GM19023 (cell line): ENCODE data around the gene SLC25A27.
A peak's percentile ranks its signal among the peaks of the same experiment; 100 is the strongest.
"Not testable (repeated sequence)": the region's sequence is repeated elsewhere in the genome, so short reads cannot be mapped to it uniquely, and the experiment has no call there.

Source experiments
- ATAC-seq: cut with Tn5 transposase; IDR thresholded peaks from one replicate; pipeline ENCODE4 v1.9.1; 2021; ENCODE audit warnings: mild to moderate bottlenecking, moderate library complexity; ENCODE audit not compliant: unreplicated experiment

Gene SLC25A27, protein sequence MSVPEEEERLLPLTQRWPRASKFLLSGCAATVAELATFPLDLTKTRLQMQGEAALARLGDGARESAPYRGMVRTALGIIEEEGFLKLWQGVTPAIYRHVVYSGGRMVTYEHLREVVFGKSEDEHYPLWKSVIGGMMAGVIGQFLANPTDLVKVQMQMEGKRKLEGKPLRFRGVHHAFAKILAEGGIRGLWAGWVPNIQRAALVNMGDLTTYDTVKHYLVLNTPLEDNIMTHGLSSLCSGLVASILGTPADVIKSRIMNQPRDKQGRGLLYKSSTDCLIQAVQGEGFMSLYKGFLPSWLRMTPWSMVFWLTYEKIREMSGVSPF

DNA sequence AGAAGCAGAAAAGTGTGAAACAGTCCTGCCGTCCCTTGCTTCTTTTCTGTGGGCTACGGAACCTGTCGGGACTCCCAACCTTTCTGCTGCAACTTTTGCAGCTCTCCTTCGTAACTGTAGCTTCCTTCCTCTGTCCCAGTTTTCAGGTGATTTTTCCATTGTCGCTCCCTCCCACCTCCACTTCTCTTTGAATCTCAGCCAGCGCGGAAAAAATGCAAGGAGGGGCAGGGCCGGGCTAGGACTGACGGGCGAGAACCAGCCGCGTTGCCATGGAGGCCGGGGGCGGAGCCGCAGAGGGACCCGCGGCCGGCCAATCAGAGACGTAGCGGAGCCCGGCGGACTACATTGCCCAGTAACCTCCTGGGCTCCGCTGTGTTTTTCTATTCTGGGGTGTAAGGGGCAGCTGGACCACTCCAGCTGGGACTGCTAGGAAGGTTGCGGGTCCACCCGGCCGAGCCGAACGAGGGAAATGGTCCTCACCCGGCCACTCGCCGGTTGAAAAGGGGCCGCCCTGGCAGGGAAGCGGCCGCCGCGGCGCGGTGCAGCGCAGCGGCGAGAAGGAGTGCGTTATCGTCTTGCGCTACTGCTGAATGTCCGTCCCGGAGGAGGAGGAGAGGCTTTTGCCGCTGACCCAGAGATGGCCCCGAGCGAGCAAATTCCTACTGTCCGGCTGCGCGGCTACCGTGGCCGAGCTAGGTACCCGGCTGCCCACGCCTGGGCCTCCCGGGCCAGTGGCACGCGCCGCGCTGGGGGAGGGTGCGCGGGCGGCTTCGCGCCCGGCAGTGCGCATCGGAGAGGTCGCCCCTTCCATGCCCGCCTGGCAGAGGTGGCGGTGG lies at the start of gene SLC25A27, which contains the start of gene CYP39A1:
Gene SLC25A27, plus strand, starts transcription at position 373 of the 836 bp plus-strand sequence. Its CDS starts 218 bp downstream, at position 591.
Gene CYP39A1, minus strand, starts transcription at position 216 of the 836 bp plus-strand sequence. CDS start 236 bp downstream, outside the sequence.
- peak; percentile 100 for ATAC-seq

DNA sequence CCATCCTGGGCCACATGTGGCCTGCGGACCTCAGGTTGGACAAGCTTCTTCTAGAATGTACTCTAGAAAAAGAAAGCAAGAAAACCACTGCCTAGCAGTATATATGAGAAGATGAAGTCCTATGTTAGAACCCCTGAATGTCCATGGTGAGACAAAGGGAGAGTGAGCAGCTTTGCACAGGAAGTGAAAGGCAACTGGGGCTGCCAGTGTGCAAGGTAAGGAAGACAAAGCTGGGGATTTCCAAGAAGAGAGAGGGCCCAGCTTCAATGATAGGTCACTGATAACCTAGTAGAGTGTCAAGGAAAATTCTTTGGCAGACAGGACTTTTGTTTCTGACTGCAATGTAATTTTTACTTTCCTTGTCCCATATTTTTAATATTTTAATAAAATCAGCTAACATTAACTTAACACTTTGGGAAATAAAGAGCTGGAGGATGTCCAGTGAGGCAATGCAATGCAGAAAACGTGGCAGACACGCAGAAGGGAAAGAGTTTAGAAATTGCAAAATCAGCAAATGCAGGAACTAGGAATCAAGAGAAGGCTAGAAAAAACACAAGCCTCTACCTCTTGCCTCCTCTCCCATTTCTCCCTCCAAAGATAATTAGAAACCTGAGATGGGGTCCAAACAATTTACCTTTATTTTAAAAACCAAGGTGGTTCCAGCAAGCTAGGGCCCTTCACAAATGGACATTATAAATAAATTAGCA lies 47.5 kb upstream of the SLC25A27 start:
- peak; percentile 43 for ATAC-seq

DNA sequence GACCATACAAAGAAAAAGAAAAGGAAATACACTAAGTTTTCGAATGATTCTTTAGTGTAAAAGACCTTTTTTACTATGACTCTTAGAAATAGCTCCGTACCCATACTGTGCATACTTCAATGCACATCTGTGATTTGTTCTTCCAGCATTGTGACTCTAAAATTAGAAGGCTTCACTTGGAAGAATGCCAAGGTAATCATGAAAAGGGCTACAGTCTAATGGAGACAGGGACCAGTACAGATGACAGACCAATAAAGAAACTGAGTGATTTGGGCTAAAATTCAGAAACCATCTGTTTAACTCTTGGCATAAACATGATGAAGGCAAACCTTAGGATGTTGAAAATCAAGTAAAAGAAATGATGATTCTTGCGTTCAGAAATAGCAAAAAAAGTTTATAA lies 46.4 kb upstream of the SLC25A27 start:
- no peak for ATAC-seq

DNA sequence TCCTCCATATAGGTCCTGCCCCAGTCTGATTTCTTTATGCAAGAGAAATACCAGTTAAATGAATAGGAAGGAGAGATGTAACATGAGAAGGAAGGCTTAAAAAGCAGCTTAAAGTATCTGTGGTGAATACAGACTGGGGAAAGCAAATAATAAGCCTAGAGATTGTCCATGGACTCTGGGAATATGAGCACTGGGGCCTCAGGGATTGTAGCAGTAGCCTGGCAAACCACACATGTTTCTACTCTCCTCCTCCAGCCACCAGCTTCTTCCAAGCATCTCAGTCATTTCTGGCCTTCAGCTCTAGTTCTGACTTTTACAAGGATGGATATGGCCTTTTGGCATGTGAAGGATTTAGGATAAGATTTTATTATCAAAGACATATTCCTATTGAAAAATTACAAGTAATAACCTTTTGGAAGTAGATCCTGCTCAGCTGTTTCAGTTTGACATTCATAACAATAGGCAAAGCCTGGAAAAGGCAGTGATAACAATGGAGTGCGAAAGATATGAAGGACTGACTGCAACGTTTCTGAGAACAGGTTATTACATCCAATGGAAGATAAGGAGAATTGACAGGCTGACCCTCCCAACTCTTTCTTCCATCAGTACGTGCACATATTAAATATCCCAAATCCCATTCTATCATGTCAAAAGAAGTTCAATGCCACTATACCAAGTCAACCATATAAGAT lies 41.8 kb upstream of the SLC25A27 start:
- ATAC-seq = no peak

DNA sequence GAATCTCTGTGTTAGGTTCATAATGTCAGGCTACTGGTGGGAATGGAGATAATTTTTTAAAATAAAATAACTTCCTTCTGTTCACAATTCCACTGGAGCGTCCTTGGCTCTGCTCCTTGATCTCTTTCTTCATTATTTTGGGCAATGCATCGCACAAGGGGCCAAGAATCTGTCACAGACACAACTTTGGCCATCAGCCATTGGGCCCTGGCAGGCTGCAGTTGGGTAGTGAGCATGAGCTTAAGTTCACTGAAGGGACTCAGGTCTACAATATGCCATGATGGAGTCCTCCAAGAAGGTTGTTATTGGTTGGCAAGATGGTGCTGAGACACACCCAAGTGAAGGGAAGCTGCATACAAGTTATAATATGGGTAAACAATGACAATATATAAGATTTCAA lies 40.1 kb upstream of the SLC25A27 start:
- ATAC-seq = no peak

DNA sequence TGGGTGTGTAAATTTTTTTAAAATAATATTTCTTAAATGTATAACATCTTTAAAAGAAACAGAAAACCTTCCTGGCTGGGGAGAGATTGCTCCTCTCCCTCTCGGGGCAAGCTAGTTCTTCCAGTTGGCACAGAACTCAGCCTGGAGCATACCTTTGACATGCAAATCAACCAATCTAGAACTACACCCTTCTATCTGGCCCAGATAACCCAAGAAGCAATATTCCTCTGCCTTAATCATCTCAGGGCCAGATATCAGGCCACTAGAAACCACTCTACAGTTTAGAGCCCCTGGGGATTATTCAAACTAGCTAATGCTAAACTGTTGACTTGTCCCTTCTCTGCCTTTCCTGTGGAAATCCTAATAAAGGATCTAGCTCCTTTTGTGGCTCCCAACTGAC lies 34.0 kb upstream of the SLC25A27 start:
- no peak for ATAC-seq

DNA sequence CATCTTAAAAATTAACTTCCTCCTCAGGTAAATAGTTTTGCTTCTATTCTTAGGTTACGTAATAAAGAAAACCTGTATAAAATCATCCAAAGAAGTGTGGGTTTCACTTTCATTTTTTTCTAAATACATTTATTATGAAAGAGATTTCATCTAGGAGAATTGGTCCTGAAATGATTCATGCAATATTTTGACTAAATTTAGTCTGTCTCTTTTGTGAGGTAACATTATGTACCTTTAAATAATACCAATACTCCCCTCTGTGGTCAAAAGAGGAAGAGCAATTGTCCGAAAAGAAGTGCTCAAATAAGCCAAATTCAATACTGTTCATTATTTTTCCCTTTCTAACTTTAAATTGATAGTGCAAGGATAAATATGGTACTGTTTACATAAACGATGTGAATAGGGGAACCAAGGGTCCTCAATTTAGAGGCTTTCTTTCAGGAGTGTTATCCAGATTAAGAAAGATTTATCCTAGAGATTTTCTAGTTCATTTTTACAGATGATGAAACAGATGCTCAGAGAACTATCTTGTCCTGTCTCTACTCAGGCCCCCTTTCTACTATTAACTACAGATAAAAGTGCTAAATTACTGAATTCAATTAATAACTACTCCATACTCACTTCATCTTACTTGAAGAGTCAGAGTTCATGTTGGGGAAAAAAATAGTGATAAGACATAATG lies 26.4 kb upstream of the SLC25A27 start:
- no peak for ATAC-seq

DNA sequence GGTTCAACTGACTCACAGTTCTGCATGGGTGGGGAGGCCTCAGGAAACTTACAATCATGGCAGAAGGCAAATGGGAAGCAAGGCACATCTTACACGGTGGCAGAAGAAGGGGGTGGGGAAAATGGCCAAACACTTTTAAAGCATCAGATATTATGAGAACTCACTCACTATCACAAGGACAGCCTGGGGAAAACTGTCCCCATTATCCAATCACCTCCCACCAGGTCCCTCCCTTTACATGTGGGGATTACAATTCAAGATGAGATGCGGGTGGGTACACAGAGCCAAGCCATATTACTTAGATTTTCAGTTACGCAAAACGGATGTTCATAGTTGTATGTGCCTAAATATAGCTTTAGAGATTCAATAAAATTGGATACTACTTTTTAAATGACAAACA lies 25.8 kb upstream of the SLC25A27 start:
- ATAC-seq = no peak

DNA sequence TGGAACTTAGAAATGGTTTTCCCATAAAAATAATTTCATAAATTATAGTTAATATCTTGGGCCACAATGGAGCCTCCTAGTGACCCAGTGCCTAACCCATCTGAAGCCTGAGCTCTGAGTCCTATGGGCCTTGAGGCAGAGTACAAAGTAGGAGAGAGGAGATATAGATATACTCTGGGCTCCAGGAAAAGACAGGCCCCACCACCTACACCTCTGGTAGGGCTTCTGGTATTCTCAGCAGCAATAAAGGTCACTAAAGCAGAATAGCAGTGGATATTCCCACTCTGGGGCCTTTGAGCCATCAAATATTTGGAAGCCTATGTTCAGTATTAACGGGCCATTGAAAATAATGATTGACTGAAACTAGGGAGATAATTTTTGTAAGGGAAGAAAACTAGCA lies 24.3 kb upstream of the SLC25A27 start:
- no peak for ATAC-seq

DNA sequence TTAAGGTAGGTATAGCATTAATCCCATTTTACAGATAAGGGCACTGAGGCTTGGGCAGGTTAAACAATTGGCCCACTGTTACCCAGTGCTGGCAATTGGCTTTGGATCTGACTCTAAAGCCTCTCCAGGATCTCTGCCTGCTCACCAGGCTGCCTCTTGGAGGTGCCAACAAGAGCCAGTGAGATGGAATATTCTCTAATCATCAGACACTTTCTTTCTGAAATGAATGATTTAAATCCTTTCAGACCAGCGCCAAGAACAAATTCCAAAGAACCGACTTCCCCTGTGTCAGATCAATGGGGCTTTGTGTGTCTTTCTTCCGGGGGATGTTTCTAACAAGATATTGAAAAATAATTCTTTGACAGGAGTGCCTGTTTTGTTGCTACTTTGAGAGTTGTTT lies 23.8 kb upstream of the SLC25A27 start:
- ATAC-seq = no peak

DNA sequence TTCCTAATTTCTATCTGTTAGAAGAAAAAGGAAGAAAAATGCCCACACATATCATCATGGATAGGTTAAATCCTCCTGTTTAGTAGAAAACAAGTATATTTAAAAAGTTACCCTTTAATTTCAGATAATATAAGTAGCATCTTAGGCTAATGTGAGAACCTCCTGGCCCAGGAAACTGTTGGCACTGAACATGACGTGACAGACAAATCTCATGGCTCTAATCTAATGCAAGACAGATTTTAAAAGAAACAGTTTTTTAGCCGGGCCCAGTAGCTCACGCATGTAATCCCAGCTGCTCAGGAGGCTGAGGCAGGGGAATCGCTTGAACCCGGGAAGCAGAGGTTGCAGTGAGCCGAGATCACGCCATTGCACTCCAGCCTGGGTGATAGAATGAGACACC lies 23.1 kb upstream of the SLC25A27 start:
- no peak for ATAC-seq

DNA sequence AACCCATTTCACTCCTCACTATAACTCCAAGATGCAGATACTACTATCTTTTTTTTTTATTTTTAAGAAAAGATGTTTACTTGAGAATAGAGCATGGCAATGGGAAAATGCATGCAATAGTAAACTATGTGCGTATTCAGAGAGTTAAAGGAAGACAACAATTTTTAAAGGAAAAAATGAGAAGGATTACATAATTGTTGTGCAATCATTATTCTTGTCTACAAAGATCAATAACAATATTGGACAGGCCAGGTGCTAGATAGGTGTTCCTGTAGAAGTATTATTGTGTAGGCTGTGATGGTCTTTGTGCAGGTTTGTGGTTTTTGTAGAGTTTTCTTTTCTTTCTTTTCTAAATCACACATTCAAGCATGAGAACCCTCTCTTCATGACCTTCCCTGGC lies 20.7 kb upstream of the SLC25A27 start:
- ATAC-seq = no peak

DNA sequence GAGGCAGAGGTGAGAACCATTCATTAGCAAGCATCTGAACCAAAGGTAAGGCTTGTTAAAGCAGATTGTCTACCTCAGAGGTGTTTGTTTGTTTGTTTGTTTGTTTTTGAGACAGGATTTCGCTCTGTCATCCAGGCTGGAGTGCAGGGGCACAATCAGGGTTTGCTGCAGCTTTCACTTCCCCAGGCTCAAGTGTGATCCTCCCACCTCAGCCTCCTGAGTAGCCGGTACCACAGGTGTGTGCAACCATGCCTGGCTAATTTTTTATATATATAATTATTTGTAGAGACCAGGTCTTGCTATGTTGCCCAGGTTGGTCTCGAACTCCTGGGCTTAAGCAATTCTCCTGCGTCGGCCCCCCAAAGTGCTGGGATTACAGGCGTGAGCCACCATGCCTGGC lies 17.3 kb upstream of the SLC25A27 start:
- no peak for ATAC-seq

DNA sequence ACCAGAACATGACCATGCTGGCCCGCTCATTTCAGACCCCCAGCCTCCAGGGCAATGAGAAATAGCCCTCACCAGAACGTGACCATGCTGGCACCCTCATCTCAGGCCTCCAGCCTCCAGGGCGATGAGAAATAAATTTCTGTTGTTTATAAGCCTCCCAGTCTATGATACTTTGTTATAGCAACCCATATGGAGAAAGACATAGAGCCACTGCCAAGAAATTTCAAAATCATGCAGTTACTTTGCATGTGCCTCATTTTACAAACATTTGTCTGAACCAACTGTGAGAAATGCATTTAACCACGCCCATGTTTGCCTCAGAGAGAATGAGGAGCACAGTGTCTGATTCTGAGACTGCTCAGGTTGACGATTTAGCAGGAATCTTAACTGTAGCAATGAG lies 15.6 kb upstream of the SLC25A27 start:
- ATAC-seq = no peak

DNA sequence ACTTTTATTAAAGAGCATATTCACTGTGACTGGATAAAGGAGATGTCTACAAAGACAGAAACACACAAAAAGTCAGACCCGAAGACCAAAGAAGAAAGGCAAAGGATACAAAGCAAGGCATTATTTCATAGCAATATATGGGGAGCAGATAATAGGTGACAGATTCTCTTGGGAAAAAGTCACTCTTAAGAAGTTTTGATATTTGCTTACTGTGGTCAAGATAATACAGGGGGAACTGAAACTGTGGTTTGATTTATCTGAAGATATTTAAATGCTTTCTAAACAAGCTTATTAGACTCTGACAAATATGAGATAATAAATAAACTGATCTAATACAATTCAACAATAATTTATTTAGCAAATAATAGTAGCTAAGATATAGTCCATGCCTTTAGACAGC lies 14.8 kb upstream of the SLC25A27 start:
- no peak for ATAC-seq

DNA sequence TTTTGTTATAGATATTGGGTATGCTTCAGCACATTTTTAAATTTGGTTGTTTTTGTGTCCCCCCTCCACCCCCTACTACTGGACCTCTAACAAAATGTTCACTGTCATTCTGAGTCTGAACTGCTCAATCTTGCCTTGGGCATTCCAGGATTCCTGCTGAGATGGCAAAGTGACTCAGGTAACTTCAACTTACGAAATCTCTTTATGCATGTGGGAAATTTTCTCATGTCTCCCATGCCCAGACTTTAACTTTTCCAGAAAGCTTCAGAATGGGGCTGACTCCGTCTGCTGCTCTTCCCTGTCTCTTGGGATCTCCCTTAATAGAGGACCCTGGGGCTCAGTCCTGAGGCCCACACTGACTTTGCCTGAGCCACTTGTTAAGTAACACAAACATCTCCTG lies 14.1 kb upstream of the SLC25A27 start:
- no peak for ATAC-seq

DNA sequence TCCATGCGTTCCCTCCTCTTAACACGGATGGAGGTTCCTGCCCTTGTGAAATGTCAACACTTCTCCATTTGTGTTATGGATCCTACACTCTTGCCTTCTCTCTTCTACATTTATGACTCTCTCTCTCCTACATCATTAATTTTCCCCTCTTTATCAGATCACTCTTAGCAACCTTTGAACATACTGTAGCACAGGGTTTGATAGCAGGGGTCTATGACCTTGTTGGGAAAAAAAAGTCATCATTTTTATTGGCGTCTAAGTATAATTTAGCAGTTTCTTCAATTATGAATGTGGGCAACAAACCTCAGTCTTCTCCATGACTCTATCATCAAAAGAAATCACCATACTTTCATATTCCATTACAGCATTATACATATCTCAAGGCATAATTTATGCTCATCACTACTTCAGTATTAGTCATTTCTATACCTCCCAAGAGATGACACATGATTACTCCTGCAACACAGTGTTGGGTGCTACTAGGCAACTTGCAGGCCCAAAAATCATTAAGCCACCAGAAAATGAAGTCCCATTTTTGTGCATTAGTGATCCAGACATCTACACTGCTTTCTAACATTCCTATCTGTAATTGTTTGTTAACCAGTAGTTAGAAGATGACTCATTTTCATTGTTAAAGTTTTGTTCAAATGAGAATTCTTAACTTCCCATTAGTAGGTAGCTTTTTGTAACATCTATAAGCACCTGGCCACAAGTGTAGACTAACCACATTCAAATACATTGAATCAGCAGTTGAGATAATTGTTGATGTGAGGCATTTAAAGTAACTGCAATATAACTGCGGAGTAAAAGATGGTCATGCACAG lies 9.6 kb upstream of the SLC25A27 start:
- ATAC-seq = no peak

DNA sequence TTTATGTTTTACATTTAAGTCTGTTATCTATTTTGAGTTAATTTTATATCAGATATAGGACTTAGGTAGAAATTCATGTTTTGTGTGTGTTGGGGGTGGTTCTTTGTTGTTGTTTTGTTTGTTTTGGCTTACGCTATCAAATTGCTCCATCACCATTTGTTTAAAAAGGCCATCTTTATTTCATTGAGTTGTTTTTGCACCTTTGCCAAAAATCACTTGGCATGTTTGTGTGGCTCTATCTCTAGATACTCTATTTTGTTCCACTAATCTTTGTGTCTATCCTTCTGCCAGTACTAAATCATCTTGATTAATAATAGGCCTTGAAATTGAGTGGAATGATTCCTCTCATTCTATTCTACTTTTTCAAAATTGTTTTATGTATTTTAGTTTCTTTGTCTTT lies 7.5 kb upstream of the SLC25A27 start:
- ATAC-seq = no peak

DNA sequence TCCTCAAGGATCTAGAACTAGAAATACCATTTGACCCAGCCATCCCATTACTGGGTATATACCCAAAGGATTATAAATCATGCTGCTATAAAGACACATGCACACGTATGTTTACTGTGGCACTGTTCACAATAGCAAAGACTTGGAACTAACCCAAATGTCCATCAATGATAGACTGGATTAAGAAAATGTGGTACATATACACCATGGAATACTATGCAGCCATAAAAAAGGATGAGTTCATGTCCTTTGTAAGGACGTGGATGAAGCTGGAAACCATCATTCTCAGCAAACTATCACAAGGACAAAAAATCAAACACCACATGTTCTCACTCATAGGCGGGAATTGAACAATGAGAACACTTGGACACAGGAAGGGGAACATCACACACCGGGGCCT lies 4.7 kb upstream of the SLC25A27 start:
- not testable (repeated sequence) for ATAC-seq
